H1 (cell line): ENCODE results near the gene TARP.

Experiments
- ATF3 ChIP-seq: IDR thresholded peaks from 2 replicates; pipeline ENCODE4 v1.6.1; 2011; ENCODE audit warnings: low read depth, mild to moderate bottlenecking, low read length; ENCODE audit not compliant: insufficient read depth
- TBP ChIP-seq: IDR thresholded peaks from 2 replicates; pipeline ENCODE4 v1.6.1; 2011; ENCODE audit warnings: low read depth, low read length, improper control_type of control experiment
- YY1 ChIP-seq: IDR thresholded peaks from 2 replicates; pipeline ENCODE4 v1.6.1; 2011; ENCODE audit warnings: low read depth, mild to moderate bottlenecking, low read length

Gene TARP

DNA sequence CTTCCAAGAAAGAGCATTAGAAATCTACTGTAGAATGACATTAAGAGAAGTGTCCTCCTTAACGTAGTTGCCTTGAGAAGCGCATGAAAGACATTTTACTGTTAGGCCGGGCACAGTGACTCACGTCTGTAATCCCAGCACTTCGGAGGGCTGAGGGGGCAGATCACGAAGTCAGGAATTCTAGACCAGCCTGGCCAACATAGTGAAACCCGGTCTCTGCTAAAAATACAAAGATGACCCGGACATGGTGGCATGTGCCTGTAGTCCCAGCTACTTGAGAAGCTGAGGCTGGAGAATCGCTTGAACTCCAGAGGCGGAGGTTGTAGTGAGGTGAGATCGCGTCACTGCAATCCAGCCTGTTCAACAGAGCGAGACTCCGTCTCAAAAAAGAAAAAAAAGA is 28.9 kb downstream of the TARP start (continued):
- TF ChIP-seq TBP (no peak), ATF3 (no peak), YY1 (no peak)
